ENCODE measurements around the gene TIGD6.

The TIGD6 gene

DNA sequence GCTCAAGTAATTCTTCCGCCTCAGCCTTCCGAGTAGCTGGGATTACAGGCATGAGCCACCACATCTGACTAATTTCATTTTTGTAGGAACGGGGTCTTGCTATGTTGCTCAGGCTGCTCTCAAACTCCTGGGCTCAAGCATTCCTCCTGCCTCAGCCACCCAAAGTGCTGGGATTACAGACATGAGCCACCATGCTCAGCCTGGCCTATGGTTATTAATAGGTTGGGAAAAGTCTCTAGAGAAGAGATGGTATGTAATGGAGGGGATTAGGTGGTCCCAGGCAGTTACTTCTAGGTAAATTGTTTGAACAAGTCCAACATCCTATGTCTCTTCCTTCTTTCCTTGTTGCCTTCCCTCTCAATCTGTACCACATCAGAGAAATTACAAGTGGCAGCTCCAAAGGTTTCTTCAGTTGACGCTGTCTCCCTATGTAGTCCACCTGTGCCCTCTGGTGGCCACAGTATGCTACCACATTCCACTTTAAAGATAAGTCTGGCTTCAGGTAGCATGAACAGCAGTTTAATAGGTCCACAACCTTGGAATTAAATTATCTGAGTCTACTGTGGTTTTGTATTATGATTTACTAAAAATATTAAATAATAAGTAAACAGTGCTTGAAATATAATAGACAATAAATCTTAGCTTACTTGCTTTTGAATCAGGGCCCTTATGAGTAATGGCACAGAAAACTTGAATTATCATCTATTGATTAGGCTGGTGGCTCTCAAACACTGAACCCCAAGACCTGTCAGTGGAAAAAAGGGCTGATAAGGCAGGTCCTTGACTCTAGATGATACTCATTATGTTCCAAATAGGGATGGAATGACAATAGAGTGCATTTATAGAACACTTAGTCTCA, 9.7 kb downstream of the TIGD6 start:
- Histone ChIP-seq H3K4me3 (ENCODE audit: low read depth in 1 of 5, low read length in 5 of 5) (no peak overlapping the region), H3K36me3 (ENCODE audit: control insufficient read depth in 5 of 5, insufficient read depth in 5 of 5, low read length in 5 of 5) (peaks cover 4 to 14% (median 14%) of the 10 kb centered on the region in 5 donors), H3K27me3 (ENCODE audit: control insufficient read depth in 5 of 5, insufficient read depth in 4 of 5, low read length in 5 of 5) (no peaks in the 10 kb centered on the region), H3K27ac (ENCODE audit: low read depth, low read length) (no peak overlapping the region), H3K9me3 (ENCODE audit: control insufficient read depth in 5 of 5, low read length in 5 of 5) (no peaks in the 10 kb centered on the region), H3K9ac (ENCODE audit: low read length in 5 of 5) (no peak overlapping the region), H3K4me1 (ENCODE audit: control insufficient read depth in 5 of 5, insufficient read depth in 5 of 5, low read length in 5 of 5) (peaks cover 0 to 3% (median 0%) of the 10 kb centered on the region in 5 donors)

DNA sequence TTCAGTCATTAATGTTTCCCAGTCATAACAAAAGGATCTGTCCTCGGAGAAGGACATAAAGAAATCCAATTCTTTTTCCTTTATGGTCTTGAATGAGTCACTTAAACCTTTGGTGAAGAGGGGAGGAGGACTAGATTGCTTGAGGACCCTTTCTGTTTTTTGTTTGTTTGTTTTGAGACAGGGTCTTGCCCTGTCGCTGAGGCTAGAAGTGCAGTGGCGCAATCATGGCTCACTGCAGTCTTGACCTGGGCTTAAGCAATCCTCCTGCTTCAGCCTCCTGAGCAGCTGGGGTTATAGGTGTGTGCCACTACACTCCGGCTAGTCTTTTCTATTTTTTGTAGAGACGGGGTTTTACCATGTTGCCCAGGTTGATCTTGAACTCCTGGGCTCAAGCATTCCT, 12.3 kb downstream of the TIGD6 start:
- H3K4me1 ChIP-seq (ENCODE audit: control insufficient read depth in 5 of 5, insufficient read depth in 5 of 5, low read length in 5 of 5) = peaks cover 0 to 3% (median 0%) of the 10 kb centered on the region in 5 donors
- H3K27ac ChIP-seq (ENCODE audit: low read depth, low read length) = no peak overlapping the region
- no peak overlapping the region for H3K9ac ChIP-seq (ENCODE audit: low read length in 5 of 5)
- no peak overlapping the region for H3K4me3 ChIP-seq (ENCODE audit: low read depth in 1 of 5, low read length in 5 of 5)
- no peaks in the 10 kb centered on the region for H3K9me3 ChIP-seq (ENCODE audit: control insufficient read depth in 5 of 5, low read length in 5 of 5)
- peaks cover 0 to 4% (median 3%) of the 10 kb centered on the region in 5 donors for H3K36me3 ChIP-seq (ENCODE audit: control insufficient read depth in 5 of 5, insufficient read depth in 5 of 5, low read length in 5 of 5)
- H3K27me3 ChIP-seq (ENCODE audit: control insufficient read depth in 5 of 5, insufficient read depth in 4 of 5, low read length in 5 of 5) = no peaks in the 10 kb centered on the region

DNA sequence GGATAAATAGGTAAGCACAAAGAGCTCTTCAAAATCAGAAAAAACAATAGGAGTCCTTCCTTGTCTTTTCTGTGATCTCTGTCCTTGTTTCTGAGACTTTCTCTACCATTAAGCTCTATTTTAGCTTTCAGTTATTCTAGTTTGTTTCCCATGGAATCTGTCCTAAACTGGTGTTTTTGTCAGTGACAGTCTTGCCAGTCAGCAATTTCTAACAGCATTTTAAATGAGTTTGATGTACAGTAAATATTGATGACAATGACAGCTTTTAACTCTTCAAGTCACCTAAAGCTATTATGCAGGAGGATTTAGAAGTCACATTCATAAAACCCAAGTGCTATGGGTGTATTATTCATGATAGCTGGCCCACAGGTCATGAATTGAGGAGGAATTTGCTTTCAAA, 17.9 kb downstream of the TIGD6 start:
- Histone ChIP-seq H3K4me3 (ENCODE audit: low read depth in 1 of 5, low read length in 5 of 5) (no peak overlapping the region), H3K4me1 (ENCODE audit: control insufficient read depth in 5 of 5, insufficient read depth in 5 of 5, low read length in 5 of 5) (peaks cover 0 to 7% (median 0%) of the 10 kb centered on the region in 5 donors), H3K27ac (ENCODE audit: low read depth, low read length) (no peak overlapping the region), H3K9me3 (ENCODE audit: control insufficient read depth in 5 of 5, low read length in 5 of 5) (no peaks in the 10 kb centered on the region), H3K36me3 (ENCODE audit: control insufficient read depth in 5 of 5, insufficient read depth in 5 of 5, low read length in 5 of 5) (peaks cover 24 to 39% (median 31%) of the 10 kb centered on the region in 5 donors), H3K27me3 (ENCODE audit: control insufficient read depth in 5 of 5, insufficient read depth in 4 of 5, low read length in 5 of 5) (no peaks in the 10 kb centered on the region), H3K9ac (ENCODE audit: low read length in 5 of 5) (no peak overlapping the region)

DNA sequence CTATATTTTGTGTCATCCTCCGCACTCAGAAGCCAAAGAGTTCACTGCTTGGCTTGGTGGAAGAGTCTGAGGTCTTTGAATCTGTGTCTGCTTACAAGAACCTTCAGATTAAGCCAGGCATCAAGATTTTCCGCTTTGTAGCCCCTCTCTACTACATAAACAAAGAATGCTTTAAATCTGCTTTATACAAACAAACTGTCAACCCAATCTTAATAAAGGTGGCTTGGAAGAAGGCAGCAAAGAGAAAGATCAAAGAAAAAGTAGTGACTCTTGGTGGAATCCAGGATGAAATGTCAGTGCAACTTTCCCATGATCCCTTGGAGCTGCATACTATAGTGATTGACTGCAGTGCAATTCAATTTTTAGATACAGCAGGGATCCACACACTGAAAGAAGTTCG, 19.2 kb downstream of the TIGD6 start:
- no peak overlapping the region for H3K9ac ChIP-seq (ENCODE audit: low read length in 5 of 5)
- H3K9me3 ChIP-seq (ENCODE audit: control insufficient read depth in 5 of 5, low read length in 5 of 5) = no peaks in the 10 kb centered on the region
- H3K27me3 ChIP-seq (ENCODE audit: control insufficient read depth in 5 of 5, insufficient read depth in 4 of 5, low read length in 5 of 5) = no peaks in the 10 kb centered on the region
- no peak overlapping the region for H3K4me3 ChIP-seq (ENCODE audit: low read depth in 1 of 5, low read length in 5 of 5)
- H3K27ac ChIP-seq (ENCODE audit: low read depth, low read length) = no peak overlapping the region
- peaks cover 24 to 39% (median 31%) of the 10 kb centered on the region in 5 donors for H3K36me3 ChIP-seq (ENCODE audit: control insufficient read depth in 5 of 5, insufficient read depth in 5 of 5, low read length in 5 of 5)
- H3K4me1 ChIP-seq (ENCODE audit: control insufficient read depth in 5 of 5, insufficient read depth in 5 of 5, low read length in 5 of 5) = peaks cover 0 to 10% (median 0%) of the 10 kb centered on the region in 5 donors

DNA sequence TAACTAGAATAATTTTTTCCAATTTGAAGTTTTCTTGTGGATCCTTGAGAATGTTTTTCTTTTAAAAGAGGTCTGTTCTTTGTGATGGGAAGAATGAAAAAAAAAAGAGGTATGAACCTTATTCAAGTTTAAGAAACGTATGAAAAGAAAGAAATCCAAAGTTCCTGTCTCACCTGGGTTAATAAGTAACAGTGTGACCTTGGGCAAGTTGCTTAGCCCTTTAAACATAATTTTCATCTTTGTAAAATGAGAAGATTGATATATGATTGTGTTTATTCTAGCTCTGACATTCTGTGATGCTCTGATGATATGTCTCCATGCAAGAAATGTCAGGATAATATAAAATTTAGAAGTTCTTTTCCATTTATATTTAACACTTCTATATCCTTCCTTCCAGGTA, 20.6 kb downstream of the TIGD6 start:
- Histone ChIP-seq H3K4me3 (ENCODE audit: low read depth in 1 of 5, low read length in 5 of 5) (no peak overlapping the region), H3K4me1 (ENCODE audit: control insufficient read depth in 5 of 5, insufficient read depth in 5 of 5, low read length in 5 of 5) (peaks cover 0 to 10% (median 0%) of the 10 kb centered on the region in 5 donors), H3K9me3 (ENCODE audit: control insufficient read depth in 5 of 5, low read length in 5 of 5) (no peaks in the 10 kb centered on the region), H3K27me3 (ENCODE audit: control insufficient read depth in 5 of 5, insufficient read depth in 4 of 5, low read length in 5 of 5) (no peaks in the 10 kb centered on the region), H3K9ac (ENCODE audit: low read length in 5 of 5) (no peak overlapping the region), H3K36me3 (ENCODE audit: control insufficient read depth in 5 of 5, insufficient read depth in 5 of 5, low read length in 5 of 5) (peaks cover 24 to 39% (median 31%) of the 10 kb centered on the region in 5 donors), H3K27ac (ENCODE audit: low read depth, low read length) (no peak overlapping the region)

DNA sequence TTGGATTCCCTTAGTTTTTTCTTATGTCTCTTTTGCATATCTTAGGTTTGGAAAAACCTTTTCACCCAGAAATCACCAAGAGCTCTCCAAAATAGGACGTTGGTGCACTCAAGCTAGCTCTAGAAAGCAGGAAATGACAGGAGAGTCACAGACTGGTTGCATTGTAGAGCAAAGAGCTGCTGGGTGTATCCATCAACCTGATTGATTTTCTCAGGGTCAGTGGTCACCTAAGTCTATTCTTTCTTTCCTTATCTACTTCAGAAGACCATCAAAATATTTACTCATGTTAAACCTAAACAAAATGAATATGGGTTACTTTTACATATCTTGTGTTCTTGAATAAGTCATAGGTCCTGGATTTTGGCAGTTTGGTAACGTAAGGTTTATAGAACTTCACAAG, 25.0 kb downstream of the TIGD6 start:
- no peaks in the 10 kb centered on the region for H3K9me3 ChIP-seq (ENCODE audit: control insufficient read depth in 5 of 5, low read length in 5 of 5)

DNA sequence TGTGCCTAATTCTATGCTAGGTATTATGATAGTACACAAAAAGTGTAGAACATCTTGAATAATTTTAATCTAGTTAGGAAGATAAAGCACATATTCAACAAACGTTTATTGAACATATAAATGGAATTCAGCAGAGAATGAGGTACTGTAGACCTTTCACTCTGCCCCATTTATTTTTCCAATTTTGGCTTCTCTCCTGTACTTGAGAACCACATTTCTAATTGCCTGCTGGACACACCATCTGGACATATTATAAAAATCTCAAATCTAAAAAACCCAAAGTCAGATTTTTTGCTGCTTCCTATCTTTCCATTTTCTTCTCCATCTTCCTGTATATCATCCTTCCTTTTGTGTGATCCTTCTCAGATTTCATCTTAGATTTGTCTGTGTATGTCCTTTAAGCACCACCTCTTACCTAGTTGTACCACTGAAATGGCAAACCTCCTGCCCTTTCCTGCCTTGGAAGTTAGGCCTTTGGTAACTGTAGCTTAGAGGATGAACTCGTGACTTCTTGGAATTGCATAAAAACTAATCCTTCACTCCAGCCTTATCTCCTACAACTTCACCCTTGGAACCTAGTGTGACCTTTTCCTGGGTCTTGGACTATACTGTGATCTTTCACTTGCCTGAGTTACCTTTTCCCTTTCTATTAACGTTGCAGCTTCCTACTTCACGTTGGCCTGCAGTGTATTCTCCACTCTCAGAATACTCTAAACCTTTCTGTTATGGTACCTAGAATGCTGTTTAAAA, 31.1 kb downstream of the TIGD6 start:
- Histone ChIP-seq H3K9me3 (ENCODE audit: control insufficient read depth in 5 of 5, low read length in 5 of 5) (no peaks in the 10 kb centered on the region), H3K4me3 (ENCODE audit: low read depth in 1 of 5, low read length in 5 of 5) (no peak overlapping the region), H3K27me3 (ENCODE audit: control insufficient read depth in 5 of 5, insufficient read depth in 4 of 5, low read length in 5 of 5) (no peaks in the 10 kb centered on the region), H3K4me1 (ENCODE audit: control insufficient read depth in 5 of 5, insufficient read depth in 5 of 5, low read length in 5 of 5) (no peaks in the 10 kb centered on the region), H3K36me3 (ENCODE audit: control insufficient read depth in 5 of 5, insufficient read depth in 5 of 5, low read length in 5 of 5) (peaks cover 0 to 4% (median 0%) of the 10 kb centered on the region in 5 donors), H3K27ac (ENCODE audit: low read depth, low read length) (no peak overlapping the region), H3K9ac (ENCODE audit: low read length in 5 of 5) (no peak overlapping the region)

More for the DNA sequence above, 25.0 kb downstream of the TIGD6 start:
- H3K9ac ChIP-seq (ENCODE audit: low read length in 5 of 5) = no peak overlapping the region
- peaks cover 12 to 19% (median 15%) of the 10 kb centered on the region in 5 donors for H3K36me3 ChIP-seq (ENCODE audit: control insufficient read depth in 5 of 5, insufficient read depth in 5 of 5, low read length in 5 of 5)
- H3K27me3 ChIP-seq (ENCODE audit: control insufficient read depth in 5 of 5, insufficient read depth in 4 of 5, low read length in 5 of 5) = no peaks in the 10 kb centered on the region
- H3K4me1 ChIP-seq (ENCODE audit: control insufficient read depth in 5 of 5, insufficient read depth in 5 of 5, low read length in 5 of 5) = peaks cover 0 to 10% (median 0%) of the 10 kb centered on the region in 5 donors
- H3K27ac ChIP-seq (ENCODE audit: low read depth, low read length) = no peak overlapping the region
- no peak overlapping the region for H3K4me3 ChIP-seq (ENCODE audit: low read depth in 1 of 5, low read length in 5 of 5)

DNA sequence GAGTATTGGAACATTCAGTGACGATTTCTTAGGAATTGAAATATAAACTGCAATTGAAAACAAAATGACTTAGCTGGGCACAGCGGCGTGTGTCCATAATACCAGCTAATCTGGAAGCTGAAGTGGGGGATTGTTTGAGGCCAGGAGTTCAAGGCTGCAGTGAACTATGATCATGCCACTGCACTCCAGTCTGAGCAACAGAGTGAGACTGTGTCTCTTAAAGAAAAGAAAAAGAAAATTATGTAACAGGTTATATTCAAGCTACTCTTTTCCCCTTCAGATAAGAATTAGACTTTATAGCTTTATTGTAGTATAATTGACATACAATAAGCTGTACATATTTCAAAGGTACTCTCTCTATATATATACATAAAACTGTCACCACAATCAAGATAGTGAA, 33.5 kb downstream of the TIGD6 start:
- Histone ChIP-seq H3K9me3 (ENCODE audit: control insufficient read depth in 5 of 5, low read length in 5 of 5) (no peaks in the 10 kb centered on the region), H3K36me3 (ENCODE audit: control insufficient read depth in 5 of 5, insufficient read depth in 5 of 5, low read length in 5 of 5) (peaks cover 0 to under 1% (median 0%) of the 10 kb centered on the region in 5 donors), H3K9ac (ENCODE audit: low read length in 5 of 5) (no peak overlapping the region), H3K27me3 (ENCODE audit: control insufficient read depth in 5 of 5, insufficient read depth in 4 of 5, low read length in 5 of 5) (no peaks in the 10 kb centered on the region), H3K4me1 (ENCODE audit: control insufficient read depth in 5 of 5, insufficient read depth in 5 of 5, low read length in 5 of 5) (no peaks in the 10 kb centered on the region), H3K4me3 (ENCODE audit: low read depth in 1 of 5, low read length in 5 of 5) (no peak overlapping the region), H3K27ac (ENCODE audit: low read depth, low read length) (no peak overlapping the region)

DNA sequence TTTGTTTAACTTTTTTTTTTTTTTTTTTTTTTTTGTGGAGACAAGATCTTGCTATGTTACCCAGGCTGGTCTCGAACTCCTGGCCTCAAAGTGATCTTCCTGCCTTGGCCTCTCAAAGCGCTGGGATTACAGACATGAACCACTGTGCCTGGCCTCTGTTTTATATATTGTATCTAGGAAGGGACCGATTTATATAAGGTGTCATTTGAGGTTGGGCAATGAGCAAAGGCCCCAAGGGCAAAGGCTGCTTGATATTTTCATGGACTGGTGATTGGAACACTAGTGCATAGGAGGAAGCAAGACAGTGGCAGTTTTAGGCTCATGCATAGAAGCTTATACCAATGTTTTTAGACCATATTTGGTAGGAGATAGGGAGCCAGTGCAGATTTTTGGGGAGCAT, 36.7 kb downstream of the TIGD6 start:
- no peaks in the 10 kb centered on the region for H3K36me3 ChIP-seq (ENCODE audit: control insufficient read depth in 5 of 5, insufficient read depth in 5 of 5, low read length in 5 of 5)
- peaks cover 3 to 20% (median 16%) of the 10 kb centered on the region in 5 donors for H3K4me1 ChIP-seq (ENCODE audit: control insufficient read depth in 5 of 5, insufficient read depth in 5 of 5, low read length in 5 of 5)
- no peak overlapping the region for H3K9ac ChIP-seq (ENCODE audit: low read length in 5 of 5)
- H3K9me3 ChIP-seq (ENCODE audit: control insufficient read depth in 5 of 5, low read length in 5 of 5) = no peaks in the 10 kb centered on the region
- H3K27ac ChIP-seq (ENCODE audit: low read depth, low read length) = no peak overlapping the region
- no peaks in the 10 kb centered on the region for H3K27me3 ChIP-seq (ENCODE audit: control insufficient read depth in 5 of 5, insufficient read depth in 4 of 5, low read length in 5 of 5)
- no peak overlapping the region for H3K4me3 ChIP-seq (ENCODE audit: low read depth in 1 of 5, low read length in 5 of 5)
